HG03520 (cell line): ENCODE results near the gene ATG7.

Experiments used
- ATAC-seq: cut with Tn5 transposase; IDR thresholded peaks from one replicate; pipeline ENCODE4 v1.9.1; 2021; ENCODE audit warnings: mild to moderate bottlenecking, moderate library complexity; ENCODE audit not compliant: unreplicated experiment

ATG7 gene

GRCh38 chr3:11529281-11529680 is 257.1 kb downstream of the ATG7 start:
- ATAC-seq: no peak

GRCh38 chr3:11530153-11530721 is 258.0 kb downstream of the ATG7 start:
- no peak for ATAC-seq

- ATAC-seq: no peak
Observed at GRCh38 chr3:11532931-11533391, 260.8 kb downstream of the ATG7 start.

GRCh38 chr3:11534011-11534792 is 262.0 kb downstream of the ATG7 start:
- no peak for ATAC-seq

- no peak for ATAC-seq
Observed at GRCh38 chr3:11534793-11535101, 262.6 kb downstream of the ATG7 start.

GRCh38 chr3:11535243-11535960 is 263.2 kb downstream of the ATG7 start:
- ATAC-seq: no peak

DNA sequence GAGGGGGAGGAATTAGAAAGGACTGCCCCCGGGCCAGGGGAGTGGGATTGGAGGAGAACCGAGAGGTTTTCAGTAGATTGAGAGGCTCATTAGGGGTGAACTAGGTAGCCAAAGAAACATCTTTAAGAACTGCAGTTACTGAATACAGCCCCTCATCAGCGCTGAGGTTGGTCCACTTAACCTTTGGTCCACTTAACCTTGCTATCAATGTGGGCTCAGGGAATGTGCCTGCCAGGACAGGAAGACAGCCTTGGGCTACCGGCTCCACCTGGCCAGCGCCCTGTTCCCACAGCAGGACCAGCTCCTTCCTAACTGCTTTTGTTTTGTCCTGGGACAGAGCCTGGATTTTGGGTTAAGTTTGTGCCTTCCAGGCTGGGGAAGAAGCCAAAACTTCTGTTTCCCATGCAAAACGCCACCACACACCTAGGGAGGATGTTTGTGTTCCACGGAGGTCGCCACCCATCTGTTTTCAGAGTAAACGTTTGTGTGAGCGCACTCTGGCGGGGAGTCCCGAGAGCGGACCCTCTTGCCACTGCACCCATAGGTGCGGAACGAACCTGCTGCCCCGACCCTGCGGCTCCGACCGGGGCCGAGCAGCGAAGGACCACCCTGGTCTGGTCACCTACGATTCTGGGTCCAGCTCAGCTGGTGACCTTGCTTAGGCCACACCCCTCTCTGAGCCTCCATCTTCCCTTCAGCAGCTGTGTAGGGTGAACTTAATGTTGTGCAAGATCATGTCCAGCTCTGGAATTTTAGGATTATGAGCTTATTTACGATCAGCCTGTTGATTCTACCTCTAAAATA is 264.1 kb downstream of the ATG7 start:
- no peak for ATAC-seq

DNA sequence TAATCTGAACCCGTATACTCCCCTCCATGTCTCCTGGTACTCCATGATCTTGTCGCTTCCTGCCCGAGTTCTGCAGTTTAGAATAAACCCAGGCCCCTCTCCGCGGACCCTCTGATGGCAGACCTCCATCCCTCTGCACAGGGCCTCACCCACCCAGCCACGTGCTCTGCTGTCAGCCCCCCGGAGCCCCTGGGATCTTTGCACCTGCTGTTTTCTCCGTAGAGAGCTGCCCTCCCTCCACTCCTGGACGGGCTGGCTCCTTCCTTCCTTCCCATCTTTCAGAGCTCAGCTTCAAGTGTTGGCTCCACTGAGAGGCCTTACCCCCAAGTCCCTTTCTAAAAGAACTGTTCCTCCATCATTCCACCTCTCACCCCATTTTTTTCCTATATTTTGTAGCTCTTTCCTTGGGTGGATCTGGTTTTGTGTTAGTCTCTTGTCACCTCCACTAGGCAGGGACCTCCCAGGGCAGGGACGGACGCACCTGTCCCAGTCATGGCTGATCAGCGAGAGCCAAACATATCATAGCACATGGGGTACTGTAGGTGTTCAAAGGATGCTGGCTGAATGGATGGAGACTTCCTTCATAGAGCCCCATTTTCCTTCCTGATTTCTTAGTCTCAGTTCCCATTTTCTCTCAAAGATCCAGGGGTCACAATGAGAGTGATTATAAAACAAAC is 264.9 kb downstream of the ATG7 start:
- ATAC-seq: no peak

GRCh38 chr3:11538581-11538980 is 266.4 kb downstream of the ATG7 start:
- ATAC-seq: no peak

GRCh38 chr3:11539218-11539617 is 267.0 kb downstream of the ATG7 start:
- ATAC-seq: no peak

DNA sequence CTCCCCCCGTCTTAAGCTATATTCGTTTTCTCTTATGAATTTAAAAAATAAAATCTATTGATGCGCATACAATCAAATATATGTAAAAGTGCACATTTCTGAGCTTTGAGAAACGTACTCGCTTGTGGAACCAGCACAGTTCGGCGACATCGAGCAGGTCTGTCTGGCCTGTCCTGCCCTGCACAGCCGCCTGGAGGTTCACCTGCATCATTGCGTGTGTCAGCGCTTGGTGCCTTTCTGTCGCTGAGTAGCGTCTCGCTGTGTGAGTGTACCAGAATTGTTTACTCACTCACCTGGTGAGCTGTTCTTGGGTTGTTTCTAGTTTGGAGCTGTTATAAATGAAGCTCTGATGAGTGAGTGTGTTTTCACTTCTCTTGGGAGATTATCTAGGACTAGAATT is 267.5 kb downstream of the ATG7 start:
- no peak for ATAC-seq

GRCh38 chr3:11541321-11542303 is 269.4 kb downstream of the ATG7 start:
- no peak for ATAC-seq

- ATAC-seq: no peak
Observed at GRCh38 chr3:11542551-11542950, 270.4 kb downstream of the ATG7 start.

DNA sequence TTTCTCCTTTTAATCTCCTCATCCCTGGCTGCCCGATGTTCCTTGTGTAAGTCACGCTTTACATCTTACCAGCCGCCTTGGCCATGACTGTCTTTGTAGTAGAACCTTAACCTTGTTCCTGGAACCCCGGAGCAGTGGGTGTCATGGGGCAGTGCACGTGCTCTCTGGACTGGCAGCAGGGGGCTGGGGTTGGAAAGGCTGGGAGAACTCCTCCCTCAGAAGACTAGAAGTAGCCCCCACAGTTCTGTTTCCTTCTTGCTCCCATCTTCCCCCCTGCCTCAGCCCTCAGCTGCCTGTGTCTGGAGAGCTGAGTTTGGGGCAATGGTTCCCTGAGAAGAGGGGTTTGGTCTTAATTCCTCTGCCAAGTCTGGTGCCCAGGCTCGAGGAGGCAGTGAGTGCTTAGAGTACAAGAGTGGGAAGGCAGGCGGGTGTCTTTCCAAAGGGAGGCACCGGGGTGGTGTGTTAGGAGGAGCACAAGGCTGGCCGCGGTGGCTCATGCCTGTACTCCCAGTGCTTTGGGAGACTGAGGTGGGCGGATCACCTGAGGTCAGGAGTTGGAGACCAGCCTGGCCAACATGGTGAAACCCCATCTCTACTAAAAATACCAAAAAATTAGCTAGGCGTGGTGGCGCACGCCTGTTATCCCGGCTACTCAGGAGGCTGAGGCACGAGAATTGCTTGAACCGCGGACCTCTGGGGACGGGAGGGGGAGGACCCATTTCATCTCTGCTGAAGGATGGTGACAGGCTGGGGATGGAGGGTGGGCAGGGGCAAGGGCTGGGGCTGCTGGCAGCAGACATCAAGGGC is 271.1 kb downstream of the ATG7 start:
- ATAC-seq: no peak

GRCh38 chr3:11543948-11544387 is 271.8 kb downstream of the ATG7 start:
- ATAC-seq: no peak

- ATAC-seq: no peak
Observed at GRCh38 chr3:11544412-11545181, 272.4 kb downstream of the ATG7 start.

DNA sequence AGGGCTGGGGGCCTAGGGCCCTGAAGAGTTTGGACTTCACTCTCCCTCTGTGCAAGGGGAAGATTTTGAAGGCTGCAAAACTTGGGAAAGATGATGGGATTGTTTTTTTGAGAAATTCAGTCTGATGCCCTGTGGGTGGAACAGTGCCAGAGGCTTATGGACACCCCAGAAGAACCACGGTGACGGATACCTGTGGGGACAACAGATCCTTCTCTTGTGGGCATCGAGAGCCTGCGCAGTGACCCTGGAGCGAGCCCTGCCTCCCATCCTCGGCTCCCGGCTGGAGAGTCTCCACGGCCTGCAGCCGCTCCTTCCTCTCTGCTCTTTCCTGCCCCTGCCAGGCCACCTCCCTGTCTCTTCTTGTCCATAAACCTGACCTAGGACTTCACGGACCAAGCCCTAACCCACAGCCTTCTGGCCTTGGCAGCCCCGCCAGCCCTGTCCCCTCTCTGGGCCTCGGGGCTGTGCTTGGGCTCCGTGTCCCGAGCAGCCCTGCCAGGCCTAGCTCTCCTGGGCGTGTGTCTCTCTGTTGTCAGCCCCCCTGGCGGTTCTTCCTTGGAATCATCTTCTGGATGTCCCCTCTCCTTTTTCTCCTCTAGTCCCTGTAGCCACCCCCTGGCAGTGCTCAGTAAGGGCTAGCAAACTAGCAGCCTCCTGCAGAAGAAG is 273.1 kb downstream of the ATG7 start:
- no peak for ATAC-seq
